ENCODE measurements around the gene KRTAP4-5.
"Not testable (repeated sequence)": the region's sequence is repeated elsewhere in the genome, so short reads cannot be mapped to it uniquely, and the experiment has no call there.

Gene KRTAP4-5

GRCh38 chr17:41108728-41109386 lies 40.8 kb downstream of the KRTAP4-5 start:
- not testable (repeated sequence) for DNase-seq (ENCODE audit: low spot score)

- DNase-seq (ENCODE audit: low spot score): no peak
Observed at GRCh38 chr17:41107941-41108450, 41.6 kb downstream of the KRTAP4-5 start.

- DNase-seq (ENCODE audit: low spot score): not testable (repeated sequence)
Observed at GRCh38 chr17:41105347-41105746, 44.3 kb downstream of the KRTAP4-5 start, which contains the start of gene KRTAP4-9. KRTAP4-9 (plus strand) TSS chr17:41105389; CDS start chr17:41105389, 0 bp downstream.

GRCh38 chr17:41104386-41105038 lies 45.1 kb downstream of the KRTAP4-5 start:
- not testable (repeated sequence) for DNase-seq (ENCODE audit: low spot score)

- no peak for DNase-seq (ENCODE audit: low spot score)
Observed at GRCh38 chr17:41103896-41104295, 45.7 kb downstream of the KRTAP4-5 start.

- DNase-seq (ENCODE audit: low spot score): no peak
Observed at GRCh38 chr17:41101586-41102259, 47.9 kb downstream of the KRTAP4-5 start, which contains the start of gene KRTAP4-16. KRTAP4-16 (minus strand) TSS chr17:41102209; CDS start chr17:41102209, 0 bp downstream.

GRCh38 chr17:41099682-41100480 lies 49.7 kb downstream of the KRTAP4-5 start:
- not testable (repeated sequence) for DNase-seq (ENCODE audit: low spot score)

Small RNA genes lying within 50 kb of the gene (small RNA-seq; reads per million reads assigned to genes)
- gene KRTAP4-17P: 0 reads per million in 2 experiments

Measured in SK-N-DZ (cell line).